Posterior cingulate gyrus (tissue), 11 donors: Measurements from ENCODE around the gene PLEKHA6.

Experiments used
- DNase-seq, 10 donors: peaks; one replicate each; pipeline versions ENCODE4 v3.0.0 to v3.0.0-alpha.2; 2020 to 2021; ENCODE audit warnings: mixed read lengths in 3 of 10
- intact Hi-C: fragments of 100-400 bp; cut with DNase I; formaldehyde crosslinking; loops from one replicate; pipeline ENCODE4 v1.15.1; 2023

PLEKHA6 gene

GRCh38 chr1:204359131-204359473 is 627 bp downstream of the PLEKHA6 start:
- intact Hi-C loops, result loop anchor here (10.0 kb wide), 1 partner anchor 54 kb away; no protein-coding TSS in a partner anchor
- DNase-seq, result no peak

- intact Hi-C loops, result loop anchor here (10.0 kb wide), 1 partner anchor 54 kb away; no protein-coding TSS in a partner anchor
- DNase-seq, result peak in 3 of 10 donors; percentile 22 to 85 (median 81)
Measured at GRCh38 chr1:204358605-204359004, 1.1 kb downstream of the PLEKHA6 start.

GRCh38 chr1:204357551-204358490 is 1.9 kb downstream of the PLEKHA6 start:
- intact Hi-C loops, result loop anchor here (10.0 kb wide), 1 partner anchor 53 kb away; no protein-coding TSS in a partner anchor
- peak in 8 of 10 donors; percentile 44 to 93 (median 58) for DNase-seq

- intact Hi-C loops, result loop anchor here (10.0 kb wide), 1 partner anchor 52 kb away; no protein-coding TSS in a partner anchor
Measured at GRCh38 chr1:204356997-204357396, 2.7 kb downstream of the PLEKHA6 start.

GRCh38 chr1:204355913-204356312 is 3.8 kb downstream of the PLEKHA6 start:
- intact Hi-C loops, result loop anchor here (10.0 kb wide), 1 partner anchor 51 kb away; no protein-coding TSS in a partner anchor
- no peak for DNase-seq

More at GRCh38 chr1:204356997-204357396, 2.7 kb downstream of the PLEKHA6 start:
- no peak for DNase-seq

GRCh38 chr1:204354579-204354978 is 5.2 kb downstream of the PLEKHA6 start:
- no peak for DNase-seq
- intact Hi-C loops, result loop anchor here (10.0 kb wide), 1 partner anchor 50 kb away; no protein-coding TSS in a partner anchor

- intact Hi-C loops, result loop anchor here (10.0 kb wide), 1 partner anchor 49 kb away; no protein-coding TSS in a partner anchor
- peak in 1 of 10 donors; percentile 4 for DNase-seq
Measured at GRCh38 chr1:204353213-204353910, 6.4 kb downstream of the PLEKHA6 start.

GRCh38 chr1:204350857-204351573 is 8.7 kb downstream of the PLEKHA6 start:
- peak; percentile 85 to 99 (median 94) for DNase-seq
- intact Hi-C loops, result loop anchor here (10.0 kb wide), 1 partner anchor 46 kb away; no protein-coding TSS in a partner anchor

- no peak for DNase-seq
- intact Hi-C loops, result loop anchor here (10.0 kb wide), 1 partner anchor 46 kb away; no protein-coding TSS in a partner anchor
Measured at GRCh38 chr1:204350312-204350711, 9.4 kb downstream of the PLEKHA6 start.

GRCh38 chr1:204349602-204350001 is 10.1 kb downstream of the PLEKHA6 start:
- no peak for DNase-seq
- intact Hi-C loops, result loop anchor here (10.0 kb wide), 1 partner anchor 45 kb away; no protein-coding TSS in a partner anchor

- intact Hi-C loops, result no loop called here
- DNase-seq, result peak in 1 of 10 donors; percentile 37
Measured at GRCh38 chr1:204348722-204349121, 11.0 kb downstream of the PLEKHA6 start.

- intact Hi-C loops, result no loop called here
- no peak for DNase-seq
Measured at GRCh38 chr1:204348242-204348641, 11.5 kb downstream of the PLEKHA6 start.

- intact Hi-C loops, result no loop called here
- DNase-seq, result peak in 1 of 10 donors; percentile 21
Measured at GRCh38 chr1:204345941-204346645, 13.6 kb downstream of the PLEKHA6 start.

- DNase-seq, result no peak
- intact Hi-C loops, result no loop called here
Measured at GRCh38 chr1:204345438-204345841, 14.3 kb downstream of the PLEKHA6 start.

- intact Hi-C loops, result no loop called here
- no peak for DNase-seq
Measured at GRCh38 chr1:204344665-204345355, 14.9 kb downstream of the PLEKHA6 start.

- DNase-seq, result no peak
- intact Hi-C loops, result no loop called here
Measured at GRCh38 chr1:204343802-204344201, 15.9 kb downstream of the PLEKHA6 start.

- intact Hi-C loops, result no loop called here
- peak in 1 of 10 donors; percentile 5 for DNase-seq
Measured at GRCh38 chr1:204343247-204343646, 16.5 kb downstream of the PLEKHA6 start.

- DNase-seq, result no peak
- intact Hi-C loops, result no loop called here
Measured at GRCh38 chr1:204342310-204342709, 17.4 kb downstream of the PLEKHA6 start.

GRCh38 chr1:204341380-204341779 is 18.3 kb downstream of the PLEKHA6 start:
- DNase-seq, result no peak
- intact Hi-C loops, result no loop called here
